WTC11 (cell line): ENCODE results near the gene SHROOM2. TPM values are rescaled to one million over a fixed set of nuclear protein-coding genes. Genes with fewer than 3 reads are reported as not detected.

Experiments
- total RNA-seq: library from RNA; stranded (reverse); gene quantifications from 3 replicates; pipeline ENCODE4 v1.2.3, GENCODE V29; 2021

SHROOM2 gene
- total RNA-seq, 1 experiment from 2014 or later = 14.8 TPM

Other genes starting within 250 kb of the SHROOM2 start
- 11.7 to 18.3 TPM (median 14.0 TPM) in 3 replicates for gene GPR143, start 20.6 kb upstream of the SHROOM2 start, total RNA-seq
- 0.52 to 0.62 TPM (median 0.53 TPM) in 3 replicates for gene CLDN34, start 180.9 kb downstream of the SHROOM2 start, total RNA-seq